NCI-H460 (cell line): ENCODE measurements around the gene HIPK2. TPM values are rescaled to one million over a fixed set of nuclear protein-coding genes. Genes with fewer than 3 reads are reported as not detected.
"Not testable (repeated sequence)": the region's sequence is repeated elsewhere in the genome, so short reads cannot be mapped to it uniquely, and the experiment has no call there.

ENCODE experiments used
- DNase-seq: peaks from one replicate; pipeline ENCODE4 v3.0.0-alpha.2; 2016; ENCODE audit warnings: low read depth; ENCODE audit errors: extremely low read depth
- total RNA-seq: library from RNA; depleted of rRNA; stranded (reverse); fragments of >200 nt; shearing (Covaris generic); gene quantifications from 2 replicates; pipeline ENCODE4 v1.2.3, GENCODE V29; 2014

Gene HIPK2
- total RNA-seq, 1 experiment from 2014 or later = 20.6 TPM

DNA sequence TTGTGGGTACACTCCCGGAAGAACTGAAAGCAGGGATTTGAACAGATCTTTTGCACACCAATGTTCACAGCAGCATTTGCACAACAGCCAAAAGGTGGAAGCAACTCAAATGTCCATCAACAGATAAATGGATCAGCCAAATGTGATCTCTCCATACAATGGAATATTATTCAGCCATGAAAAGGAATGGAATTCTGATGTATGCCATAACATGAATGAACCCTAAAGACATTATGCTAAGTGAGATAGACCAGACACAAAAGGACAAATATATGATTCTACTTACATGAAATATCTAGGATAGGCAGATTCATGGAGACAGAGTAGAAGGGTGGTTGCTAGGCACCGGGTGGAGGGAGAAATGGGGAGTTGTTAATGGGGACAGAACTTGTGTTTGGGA, 217.6 kb downstream of the HIPK2 start:
- DNase-seq = no peak

DNA sequence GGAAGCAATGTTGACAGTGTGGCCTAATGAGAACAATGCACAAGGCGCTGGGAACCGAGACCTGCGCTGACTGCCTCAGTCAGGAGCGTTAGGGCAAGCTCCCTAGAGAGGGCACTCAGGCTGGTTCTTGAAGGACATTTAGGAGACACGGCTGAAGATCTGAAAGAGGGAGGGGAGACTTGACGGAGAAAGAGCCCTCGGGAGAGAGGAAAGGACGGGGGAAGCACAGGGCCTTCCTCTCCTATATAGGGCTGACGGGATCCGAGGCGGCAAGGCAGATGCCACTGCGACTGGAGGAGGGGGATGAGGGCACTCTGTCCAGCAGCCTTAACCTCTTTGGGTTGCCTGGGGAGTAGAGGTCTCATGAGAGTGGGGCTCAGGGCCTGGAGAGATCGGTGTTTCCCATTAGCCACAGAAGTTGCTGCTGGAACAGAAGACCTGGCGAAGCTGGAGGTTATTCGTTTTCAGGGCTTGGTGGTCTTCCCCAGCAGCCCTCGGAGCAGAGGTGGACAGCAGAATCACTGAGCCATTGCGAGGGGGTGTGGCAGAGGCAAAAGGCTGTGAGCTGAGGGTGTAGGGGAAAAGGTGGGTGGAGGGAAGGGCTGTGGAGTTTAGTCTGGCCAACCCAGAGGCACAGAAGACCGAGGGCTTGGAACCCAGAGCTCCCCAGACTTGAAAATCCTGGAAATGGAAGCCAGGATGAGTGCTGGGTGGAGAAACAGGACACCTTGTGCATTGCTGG, 218.3 kb downstream of the HIPK2 start:
- DNase-seq = no peak

DNA sequence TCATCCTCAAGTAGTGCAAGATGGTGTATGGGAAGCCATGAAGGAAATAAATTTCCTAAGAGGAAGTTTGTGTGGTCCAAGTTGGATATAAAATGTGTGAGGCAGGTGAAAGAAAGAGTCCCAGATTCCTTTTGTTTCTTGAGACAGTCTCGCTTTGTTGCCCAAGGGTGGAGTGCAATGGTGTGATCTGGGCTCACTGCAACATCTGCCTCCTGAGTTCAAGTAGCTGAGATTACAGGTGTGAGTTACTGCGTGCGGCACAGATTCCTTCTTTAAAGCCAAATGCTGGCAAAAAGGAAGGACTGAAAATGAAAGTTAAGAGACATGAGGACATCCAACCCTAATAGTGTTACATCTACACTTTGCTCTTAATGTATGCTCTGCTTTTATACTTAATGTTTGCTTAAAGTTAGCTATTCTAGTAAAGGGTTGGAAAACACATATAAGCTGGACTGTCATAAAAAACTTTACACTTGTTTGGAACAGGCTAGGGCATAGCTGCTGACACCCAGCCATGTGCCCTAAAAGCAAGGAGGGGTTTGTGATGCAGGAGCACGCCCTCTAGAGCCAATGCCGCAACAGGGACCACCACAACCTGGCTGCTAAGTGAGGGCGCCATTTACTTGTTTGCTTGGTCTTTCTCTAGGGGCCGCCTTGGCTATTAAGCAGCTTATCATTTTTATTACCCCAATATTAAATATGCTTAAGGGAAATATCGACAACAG, 219.8 kb downstream of the HIPK2 start:
- DNase-seq = no peak

DNA sequence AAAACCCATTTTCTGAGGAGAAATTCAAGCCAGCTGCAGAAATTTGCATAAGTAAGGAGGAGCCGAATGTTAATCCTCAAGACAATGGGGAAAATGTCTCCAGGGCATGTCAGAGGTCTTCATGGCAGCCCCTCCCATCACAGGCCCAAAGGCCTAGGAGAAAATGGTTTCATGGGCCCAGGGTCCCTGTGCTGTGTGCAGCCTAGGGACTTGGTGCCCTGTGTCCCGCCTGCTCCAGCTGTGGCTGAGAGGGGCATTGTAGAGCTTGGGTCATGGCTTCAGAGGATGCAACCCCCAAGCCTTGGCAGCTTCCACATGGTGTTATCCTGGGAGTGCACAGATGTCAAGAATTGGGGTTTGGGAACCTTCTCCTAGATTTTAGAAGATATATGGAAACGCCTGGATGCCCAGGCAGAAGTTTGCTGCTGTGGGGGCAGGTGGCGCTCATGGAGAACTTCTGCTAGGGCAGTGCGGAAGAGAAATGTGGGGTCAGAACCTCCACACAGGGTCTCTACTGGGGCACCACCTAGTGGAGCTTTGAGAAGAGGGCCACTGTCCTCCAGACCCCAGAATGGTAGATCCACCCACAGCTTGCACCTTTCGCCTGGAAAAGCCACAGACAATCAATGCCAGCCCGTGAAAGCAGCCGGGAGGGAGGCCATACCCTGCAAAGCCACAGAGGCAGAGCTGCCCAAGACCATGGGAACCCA, 223.7 kb downstream of the HIPK2 start:
- DNase-seq = not testable (repeated sequence)

DNA sequence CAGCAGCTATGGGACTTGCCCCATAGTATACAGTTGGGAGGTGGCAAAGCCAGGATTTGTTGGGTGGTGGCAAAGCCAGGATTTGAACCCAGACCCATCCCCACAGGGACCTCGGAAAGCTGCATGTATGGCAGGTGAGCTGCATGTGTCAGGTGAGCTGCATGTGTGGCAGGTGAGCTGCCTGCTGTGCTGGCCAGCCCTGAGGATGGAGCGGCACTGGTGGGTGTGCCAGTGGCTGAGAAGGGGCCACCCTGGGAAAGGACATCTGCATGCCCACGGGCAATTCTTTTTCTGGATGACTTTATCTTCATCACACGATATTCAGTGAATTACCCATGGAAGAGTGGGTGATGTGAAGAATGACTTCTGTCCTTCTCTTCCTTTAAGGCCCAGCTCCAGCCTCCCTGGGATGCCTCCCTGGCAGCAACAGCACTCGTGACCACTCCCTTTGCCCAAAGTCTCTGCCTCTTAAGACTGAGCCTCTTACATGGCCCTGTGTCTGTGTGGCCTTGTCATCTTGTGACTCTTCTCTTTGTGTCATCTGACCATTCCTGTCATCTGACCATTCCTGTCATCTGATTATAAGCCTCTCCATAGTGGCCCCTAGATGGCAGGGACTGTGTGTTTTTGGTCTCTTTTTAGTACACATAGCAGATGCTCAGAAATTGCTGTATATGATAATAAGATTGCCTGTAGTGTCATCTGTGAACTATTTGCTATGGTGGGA, 229.3 kb downstream of the HIPK2 start:
- no peak for DNase-seq

DNA sequence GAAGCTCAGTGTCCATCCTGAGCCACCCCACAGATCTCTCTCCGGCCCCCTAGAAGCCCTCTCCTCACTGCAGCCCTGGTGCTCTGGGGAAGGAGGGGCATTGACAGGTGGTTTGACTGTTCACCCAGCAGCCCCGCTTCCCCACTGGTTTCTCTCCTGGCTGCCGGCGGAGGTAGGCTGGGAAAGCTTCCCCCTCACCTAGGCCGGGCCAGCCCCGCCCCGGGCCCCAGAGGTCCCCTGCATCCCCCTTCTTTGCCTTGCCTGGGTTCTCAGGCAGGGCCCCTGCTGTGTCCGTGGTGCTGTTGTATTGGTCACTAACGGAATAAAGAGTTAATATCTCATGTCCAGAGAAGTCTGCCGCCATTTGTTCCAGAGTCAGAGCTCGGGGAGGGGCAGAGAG, 233.2 kb downstream of the HIPK2 start:
- DNase-seq = no peak

DNA sequence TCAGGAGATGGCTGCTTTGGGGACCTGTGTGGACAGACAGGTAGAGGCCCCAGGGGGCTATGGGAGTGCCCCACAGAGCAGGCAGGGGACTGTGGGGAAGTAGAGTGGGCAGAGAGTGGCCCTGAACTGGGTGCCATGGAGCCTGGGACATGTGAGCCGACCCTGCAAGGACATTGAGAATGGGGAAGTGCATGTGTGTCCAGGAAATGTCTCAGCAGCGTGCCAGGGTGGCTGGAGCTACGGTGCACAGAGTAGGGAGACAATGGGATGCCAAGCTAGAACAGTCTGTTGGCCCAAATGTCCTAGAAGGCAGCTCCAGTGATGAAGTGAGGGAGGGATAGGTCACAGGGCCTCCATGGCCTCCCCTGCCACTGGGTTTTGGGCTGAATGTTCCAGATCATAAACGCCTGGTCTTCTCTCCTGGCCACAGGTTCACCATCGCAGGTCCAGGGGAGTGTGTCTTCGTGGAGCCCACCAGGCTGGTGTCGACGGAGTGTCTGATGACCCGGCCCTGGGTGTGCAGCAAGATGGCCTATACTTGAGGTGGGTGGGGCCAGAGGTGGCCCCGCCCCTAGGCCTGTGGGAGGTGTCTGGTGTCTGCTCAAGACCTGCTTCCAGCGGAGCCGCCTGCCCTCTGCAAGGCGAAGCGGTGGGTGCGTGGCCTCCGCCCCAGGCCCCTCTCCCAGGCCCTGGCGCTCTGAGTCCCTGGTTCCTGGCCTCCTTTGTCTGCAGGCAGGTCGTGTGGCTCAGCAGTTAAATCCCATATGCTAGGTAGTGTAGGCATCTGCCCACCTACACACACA, 233.8 kb downstream of the HIPK2 start:
- no peak for DNase-seq

DNA sequence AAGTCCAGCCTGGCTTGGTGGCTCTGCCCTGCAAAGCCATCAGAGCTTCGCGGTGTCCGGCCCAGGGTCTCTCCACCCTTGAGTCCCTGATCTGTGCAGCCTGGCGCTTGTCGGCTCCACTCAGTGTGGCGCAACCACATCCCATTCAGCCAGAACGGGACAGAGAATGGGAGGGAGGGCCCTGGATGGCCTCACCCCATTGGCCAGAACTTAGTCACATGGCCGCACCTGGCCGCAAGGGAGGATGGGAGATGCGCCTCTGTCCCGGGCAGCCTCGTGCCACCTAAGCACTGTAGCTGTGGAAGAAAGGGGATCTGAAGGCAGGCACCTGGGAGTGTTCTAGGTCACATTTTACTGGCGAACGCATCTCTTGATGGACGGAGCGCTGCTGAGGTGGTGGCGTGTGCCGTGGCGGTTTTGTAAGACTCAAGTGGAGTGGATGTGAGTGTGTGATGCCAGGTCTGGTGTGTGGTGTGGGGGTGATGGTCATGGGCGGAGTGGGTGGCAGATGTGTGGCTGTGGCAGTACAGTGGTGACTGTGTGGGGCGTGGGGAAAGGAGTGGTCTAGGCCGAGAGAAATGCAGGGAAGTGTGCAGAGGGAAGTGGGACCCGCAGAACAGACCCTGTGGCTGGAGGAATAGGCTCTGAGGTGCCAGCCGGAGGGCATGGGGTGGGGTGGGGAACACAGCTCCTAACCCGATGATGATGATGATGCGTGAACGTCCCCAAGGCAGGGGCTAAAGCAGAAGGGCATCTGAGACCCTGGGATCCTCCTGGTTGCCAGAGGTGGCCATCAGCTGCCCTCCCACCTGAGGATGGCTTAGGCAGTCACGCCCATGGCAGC, 235.3 kb downstream of the HIPK2 start:
- no peak for DNase-seq

DNA sequence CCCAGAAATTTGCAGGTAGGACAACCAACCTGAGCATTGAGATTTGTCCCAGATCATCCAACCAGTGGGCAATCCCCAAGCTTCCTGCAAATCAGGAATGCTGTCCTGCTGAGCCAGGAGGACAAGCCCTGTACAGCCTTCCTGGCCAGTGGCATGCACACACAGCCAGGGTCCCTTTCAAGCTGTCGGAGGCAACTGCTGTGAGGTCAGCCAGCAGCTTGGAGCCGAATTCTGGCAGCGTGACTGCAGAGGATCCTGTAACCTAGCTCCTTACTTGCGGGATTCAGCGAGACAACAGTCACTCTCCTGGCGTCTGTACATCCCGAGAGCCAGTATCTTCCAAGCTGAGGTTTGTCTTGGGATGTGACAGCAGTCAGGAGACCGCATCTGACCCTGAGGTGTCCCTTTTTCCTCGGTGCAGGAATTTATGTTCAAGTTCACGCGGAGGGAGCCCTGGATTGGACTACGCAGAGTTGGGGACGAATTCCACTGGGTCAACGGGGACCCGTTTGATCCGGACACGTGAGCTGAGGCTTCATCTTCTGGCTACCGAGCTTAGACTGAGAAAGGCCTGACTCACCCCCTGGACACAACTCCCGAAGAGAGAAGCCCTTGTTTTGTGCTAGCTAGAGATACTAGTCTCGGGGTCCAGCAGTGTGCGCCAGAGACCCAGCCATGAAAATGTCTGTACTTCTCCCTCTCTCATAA, 236.0 kb downstream of the HIPK2 start:
- no peak for DNase-seq

DNA sequence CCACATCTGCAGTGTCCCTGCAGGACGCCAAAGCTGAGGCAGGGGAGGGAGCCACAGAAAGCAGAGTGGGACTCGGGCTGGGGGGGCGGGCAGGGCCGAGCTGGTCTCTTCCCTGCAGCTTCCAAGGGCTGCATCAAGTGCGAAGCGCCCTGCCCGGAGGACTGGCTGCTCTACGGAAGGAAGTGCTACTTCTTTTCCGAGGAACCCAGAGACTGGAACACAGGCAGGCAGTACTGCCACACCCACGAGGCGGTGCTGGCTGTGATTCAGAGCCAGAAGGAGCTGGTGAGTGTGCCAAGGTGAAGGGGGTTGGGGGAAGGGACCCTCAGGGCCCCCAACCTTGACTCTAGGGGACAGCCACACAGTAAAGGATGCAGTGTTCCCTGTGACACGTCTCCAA, 237.6 kb downstream of the HIPK2 start:
- DNase-seq = no peak

DNA sequence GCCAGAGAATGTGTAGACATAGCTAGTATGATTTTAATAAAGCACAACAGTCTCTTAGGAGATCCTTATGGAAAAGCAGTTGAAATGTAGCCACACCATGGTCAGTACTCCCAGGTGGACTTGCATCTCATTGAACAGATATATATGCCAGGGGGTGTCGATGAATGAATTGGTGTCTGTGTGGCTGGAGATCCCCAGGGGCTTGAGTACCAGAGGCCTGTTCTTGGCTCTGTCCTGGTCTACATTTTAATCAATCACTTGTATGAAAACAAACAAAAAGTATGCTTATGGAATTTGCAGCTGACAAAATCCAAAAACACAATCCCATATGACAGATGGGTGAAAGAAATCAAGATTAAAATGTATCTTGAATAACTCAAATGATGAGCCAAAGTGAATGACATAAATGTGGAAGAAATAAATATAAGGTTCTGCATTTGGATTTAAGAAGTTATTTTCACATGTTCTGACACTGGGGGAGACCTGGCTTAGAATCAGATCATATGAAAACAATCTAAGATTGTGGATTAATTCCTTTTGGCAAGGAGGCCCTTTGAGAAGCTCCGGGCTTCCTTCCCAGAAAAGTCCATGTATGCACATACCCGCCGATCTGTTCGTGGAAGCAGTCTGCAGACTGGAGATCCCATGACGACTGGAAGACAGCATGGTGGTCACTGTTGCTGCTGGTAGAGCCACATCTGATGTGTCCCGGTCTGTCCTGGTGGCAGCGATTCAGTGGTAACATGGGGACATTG, 238.7 kb downstream of the HIPK2 start:
- no peak for DNase-seq

DNA sequence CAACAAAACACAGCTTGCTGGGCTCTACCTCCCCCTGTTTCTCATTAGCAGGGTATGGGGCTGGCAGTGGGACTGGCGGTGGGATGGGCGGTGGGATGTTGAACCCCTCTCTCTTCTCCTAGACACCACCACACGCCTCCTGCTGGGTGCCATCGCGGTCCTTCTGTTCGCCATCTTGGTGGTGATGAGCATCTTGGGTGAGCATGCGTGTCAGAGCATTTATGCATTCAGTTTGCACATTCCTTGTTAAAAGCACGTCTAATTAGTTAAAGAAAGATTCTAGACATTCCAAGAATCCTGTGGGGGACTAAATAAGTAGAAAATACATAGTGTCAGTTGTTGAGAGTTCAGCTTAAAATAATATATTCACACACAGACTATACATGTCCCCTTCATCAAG, 241.6 kb downstream of the HIPK2 start:
- no peak for DNase-seq

DNA sequence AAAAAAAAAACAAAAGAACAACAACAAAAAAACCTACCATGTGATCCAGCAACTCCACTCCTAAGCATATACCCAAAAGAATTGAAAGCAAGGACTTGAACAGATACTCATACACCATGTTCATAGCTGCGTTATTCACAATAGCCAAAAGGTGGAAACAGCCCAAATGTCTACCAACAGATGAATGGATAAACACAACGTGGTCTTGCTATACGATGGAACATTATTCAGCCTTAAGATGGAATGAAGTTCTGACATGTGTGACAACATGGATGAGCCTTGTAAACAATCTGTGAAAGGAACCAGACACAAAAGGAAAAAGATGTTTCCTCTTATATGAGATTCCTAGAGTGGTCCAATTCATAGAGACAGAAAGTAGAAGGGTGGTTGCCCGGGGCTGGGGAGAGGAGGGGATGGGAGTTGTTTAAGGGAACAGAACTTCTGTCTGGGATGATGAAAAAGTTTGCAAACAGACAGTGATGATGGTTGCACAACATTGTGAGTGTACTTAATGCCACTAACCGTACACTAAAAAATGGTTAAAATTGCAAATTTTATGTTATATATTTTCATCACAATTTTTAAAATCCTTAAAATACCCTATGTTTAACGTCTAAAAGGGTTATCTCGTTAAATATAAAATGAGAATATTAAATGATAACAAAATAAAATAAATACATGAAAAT, 242.7 kb downstream of the HIPK2 start:
- no peak for DNase-seq

DNA sequence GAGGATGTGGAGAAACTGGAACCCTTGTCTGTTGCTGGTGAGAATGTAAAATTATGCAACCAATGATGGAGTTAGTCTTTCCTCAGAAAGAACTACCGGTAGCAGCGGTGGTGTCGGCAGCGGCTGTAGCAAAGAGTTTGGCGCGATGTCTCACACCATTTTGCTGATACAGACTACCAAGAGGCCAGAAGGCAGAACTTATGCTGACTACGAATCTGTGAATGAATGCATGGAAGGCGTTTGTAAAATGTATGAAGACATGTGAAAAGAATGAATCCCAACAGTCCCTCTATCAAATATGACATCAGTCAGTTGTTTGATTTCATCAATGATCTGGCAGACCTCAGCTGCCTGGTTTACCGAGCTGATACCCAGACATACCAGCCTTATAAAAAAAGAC, 243.7 kb downstream of the HIPK2 start:
- no peak for DNase-seq

DNA sequence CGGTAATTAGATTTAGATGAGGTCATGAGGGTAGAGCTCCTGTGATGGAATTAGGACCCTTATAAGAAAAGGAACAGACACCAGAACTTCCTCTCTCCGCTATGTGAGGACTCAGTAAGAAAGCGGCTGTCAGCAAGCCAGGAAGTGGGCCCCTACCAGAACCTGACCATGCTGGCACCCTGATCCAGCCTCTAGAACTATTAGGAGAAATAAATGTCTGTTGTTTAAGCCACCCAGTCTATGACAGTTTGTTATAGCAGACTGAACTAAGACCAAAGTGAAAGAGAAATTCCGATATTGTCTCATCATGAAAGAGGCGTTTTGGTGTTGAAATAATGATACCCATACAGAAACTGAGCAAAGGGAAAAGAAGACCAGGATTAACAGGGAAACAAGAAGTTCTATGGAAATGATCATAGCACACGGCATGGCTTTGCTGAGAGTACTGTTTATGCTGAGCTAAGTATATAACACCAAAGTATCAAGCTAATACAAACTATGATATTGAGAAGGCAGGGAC, 245.1 kb downstream of the HIPK2 start:
- DNase-seq = no peak

DNA sequence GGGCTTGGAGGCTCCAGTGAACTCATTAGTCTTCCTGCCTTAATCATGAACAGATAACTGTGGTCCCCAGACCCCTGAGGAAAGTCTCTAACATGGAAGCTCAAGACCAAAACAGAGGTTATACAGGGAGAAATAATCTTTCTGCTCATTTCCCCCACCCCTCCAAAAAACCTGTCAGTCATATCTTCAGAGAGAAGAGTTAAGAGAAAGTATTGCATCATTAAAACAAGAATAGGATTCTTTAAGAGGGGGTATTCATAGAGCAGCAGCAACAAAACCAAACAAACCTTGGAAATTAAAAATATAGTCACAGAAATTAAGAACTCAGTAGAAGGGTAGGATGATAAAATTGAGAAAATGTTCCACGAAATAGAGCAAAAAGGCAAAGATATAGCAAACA, 246.7 kb downstream of the HIPK2 start:
- DNase-seq = no peak
